GM12878 (cell line): ENCODE measurements around the gene NR4A2. TPM values are rescaled to one million over a fixed set of nuclear protein-coding genes. Genes with fewer than 3 reads are reported as not detected.
A peak's percentile ranks its signal among the peaks of the same experiment; 100 is the strongest.

Experiments used
- ATF7 ChIP-seq: fragments of 450-650 bp; IDR thresholded peaks from 2 replicates; pipeline ENCODE4 v1.6.1; 2016; ENCODE audit warnings: low read depth, mild to moderate bottlenecking
- BCL11A ChIP-seq: IDR thresholded peaks from 2 replicates; pipeline ENCODE4 v1.6.1; 2011; ENCODE audit warnings: low read depth, low read length
- BCLAF1 ChIP-seq: fragments of 450-650 bp; IDR thresholded peaks from 2 replicates; pipeline ENCODE4 v1.6.1; 2017; ENCODE audit warnings: antibody characterized with exemption, mild to moderate bottlenecking, moderate library complexity
- BRCA1 ChIP-seq: IDR thresholded peaks from 2 replicates; pipeline ENCODE4 v1.6.1; 2011; ENCODE audit warnings: low read depth, low read length, improper control_type of control experiment
- CREB1 ChIP-seq: IDR thresholded peaks from 2 replicates; pipeline ENCODE4 v1.6.1; 2012; ENCODE audit warnings: low read depth, mild to moderate bottlenecking, inconsistent platforms
- DPF2 ChIP-seq: fragments of 450-650 bp; IDR thresholded peaks from 2 replicates; pipeline ENCODE4 v1.6.1; 2017; ENCODE audit warnings: mild to moderate bottlenecking
- EED ChIP-seq: sonication (generic); IDR thresholded peaks from 2 replicates; pipeline ENCODE4 v1.6.1; 2016; ENCODE audit warnings: antibody characterized with exemption, low read depth
- EGR1 ChIP-seq, 2 experiments: IDR thresholded peaks; 1 replicate in 1 of 2; 2 replicates in 1 of 2; pipeline ENCODE4 v1.6.1; 2011 to 2012; ENCODE audit warnings: low read depth in 2 of 2, low read length in 2 of 2, borderline replicate concordance in 1 of 2, mild to moderate bottlenecking in 1 of 2, moderate library complexity in 1 of 2
- JUNB ChIP-seq: IDR thresholded peaks from 2 replicates; pipeline ENCODE4 v1.6.1; 2016; ENCODE audit warnings: antibody characterized with exemption, mild to moderate bottlenecking
- MEF2B ChIP-seq: fragments of 450-650 bp; IDR thresholded peaks from 2 replicates; pipeline ENCODE4 v1.6.1; 2018; ENCODE audit warnings: mild to moderate bottlenecking, moderate library complexity; ENCODE audit not compliant: partially characterized antibody, poor library complexity, severe bottlenecking
- MTA2 ChIP-seq: fragments of 450-650 bp; IDR thresholded peaks from 2 replicates; pipeline ENCODE4 v1.6.1; 2016; ENCODE audit warnings: low read depth, mild to moderate bottlenecking, moderate library complexity
- MTA3 ChIP-seq: IDR thresholded peaks from 2 replicates; pipeline ENCODE4 v1.6.1; 2012; ENCODE audit warnings: low read length, inconsistent platforms, borderline replicate concordance
- NFYB ChIP-seq: IDR thresholded peaks from 2 replicates; pipeline ENCODE4 v1.6.1; 2011; ENCODE audit warnings: low read depth, mild to moderate bottlenecking, low read length, improper control_type of control experiment, moderate library complexity; ENCODE audit not compliant: insufficient read depth
- NR2C1 ChIP-seq: fragments of 450-650 bp; IDR thresholded peaks from 2 replicates; pipeline ENCODE4 v1.6.1; 2017; ENCODE audit warnings: antibody characterized with exemption, mild to moderate bottlenecking, moderate library complexity
- NRF1 ChIP-seq: conservative IDR thresholded peaks from 2 replicates; pipeline ENCODE4 v1.6.1; 2011; ENCODE audit warnings: mild to moderate bottlenecking, low read depth, low read length, improper control_type of control experiment
- PKNOX1 ChIP-seq: fragments of 450-650 bp; IDR thresholded peaks from 2 replicates; pipeline ENCODE4 v1.6.1; 2016; ENCODE audit warnings: mild to moderate bottlenecking
- PML ChIP-seq: IDR thresholded peaks from 2 replicates; pipeline ENCODE4 v1.6.1; 2012; ENCODE audit warnings: low read length, inconsistent platforms
- POLR2AphosphoS2 ChIP-seq: IDR thresholded peaks from 2 replicates; pipeline ENCODE4 v1.6.1; 2011; ENCODE audit warnings: low read depth, mild to moderate bottlenecking, low read length, improper control_type of control experiment, moderate library complexity
- SMAD1 ChIP-seq: fragments of 450-650 bp; IDR thresholded peaks from 2 replicates; pipeline ENCODE4 v1.6.1; 2018; ENCODE audit warnings: mild to moderate bottlenecking, low read depth; ENCODE audit not compliant: partially characterized antibody
- TCF7 ChIP-seq: IDR thresholded peaks from 2 replicates; pipeline ENCODE4 v1.6.1; 2014; ENCODE audit warnings: antibody characterized with exemption, borderline replicate concordance
- YY1 ChIP-seq: IDR thresholded peaks from 2 replicates; pipeline ENCODE4 v1.6.1; 2011; ENCODE audit warnings: low read depth, mild to moderate bottlenecking, low read length
- polyA plus RNA-seq, 11 experiments: library from polyadenylated mRNA; depleted of rRNA in 4 of 11; unstranded in 6 of 11; stranded (reverse) in 5 of 11; fragments of >200 nt; fragmentation: Nextera tagmentation in 4 of 11; fragmentation: Illumina TruSeq in 1 of 11; extraction: Ambion mirVana in 4 of 11; extraction: Trizol in 1 of 11; gene quantifications; 1 replicate in 1 of 11; 2 replicates in 10 of 11; pipeline versions ENCODE4 v1.2.1 to v1.2.3, GENCODE V29; 2011 to 2016; ENCODE audit warnings: inconsistent platforms in 2 of 11, missing spikeins in 2 of 11, low read depth in 1 of 11
- total RNA-seq, 4 experiments: library from RNA; depleted of rRNA in 3 of 4; stranded (reverse); fragments of >200 nt in 3 of 4; fragmentation: Illumina TruSeq in 1 of 4; extraction: Trizol in 1 of 4; gene quantifications; 2 replicates each; pipeline versions ENCODE4 v1.2.1 to v1.2.3, GENCODE V29; 2013 to 2021
- TF ChIP-seq, protein P1 (sequence below): fragments of 450-650 bp; IDR thresholded peaks from 2 replicates; pipeline ENCODE4 v1.6.1; 2014; ENCODE audit warnings: mild to moderate bottlenecking
- TF ChIP-seq, protein P2 (sequence below): IDR thresholded peaks from 2 replicates; pipeline ENCODE4 v1.6.1; 2012; ENCODE audit warnings: low read depth, low read length, improper control_type of control experiment

Gene NR4A2
- total and polyA plus RNA-seq, 10 of the 15 experiments (the other 5 are each of a cell fraction or from before 2014, with no cell fraction given): 0.15 to 3.4 (median 0.58) TPM

GRCh38 chr2:156380117-156380645 is 47.7 kb upstream of the NR4A2 start (continued):
- TF ChIP-seq, protein P1, sequence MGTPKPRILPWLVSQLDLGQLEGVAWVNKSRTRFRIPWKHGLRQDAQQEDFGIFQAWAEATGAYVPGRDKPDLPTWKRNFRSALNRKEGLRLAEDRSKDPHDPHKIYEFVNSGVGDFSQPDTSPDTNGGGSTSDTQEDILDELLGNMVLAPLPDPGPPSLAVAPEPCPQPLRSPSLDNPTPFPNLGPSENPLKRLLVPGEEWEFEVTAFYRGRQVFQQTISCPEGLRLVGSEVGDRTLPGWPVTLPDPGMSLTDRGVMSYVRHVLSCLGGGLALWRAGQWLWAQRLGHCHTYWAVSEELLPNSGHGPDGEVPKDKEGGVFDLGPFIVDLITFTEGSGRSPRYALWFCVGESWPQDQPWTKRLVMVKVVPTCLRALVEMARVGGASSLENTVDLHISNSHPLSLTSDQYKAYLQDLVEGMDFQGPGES: no peak
- no peak for TF ChIP-seq MEF2B
- TF ChIP-seq PKNOX1: no peak
- TF ChIP-seq NRF1: no peak
- no peak for TF ChIP-seq PML
- TF ChIP-seq BCLAF1: no peak
- TF ChIP-seq DPF2: 0 out of 2 replicates have a peak, but pooled peaks have one; percentile 22
- TF ChIP-seq SMAD1: no peak
- 0 out of 2 replicates have a peak, but pooled peaks have one; percentile 8 for TF ChIP-seq NFYB
- peak; percentile 35; the same call in 1 of the 2 replicates for TF ChIP-seq MTA2
- TF ChIP-seq NR2C1: no peak
- peak; percentile 35; the same call in 1 of the 2 replicates for TF ChIP-seq EED
- no peak for TF ChIP-seq CREB1
- no peak for TF ChIP-seq BRCA1
- TF ChIP-seq TCF7: no peak
- no peak for TF ChIP-seq POLR2AphosphoS2
- TF ChIP-seq ATF7: no peak
- TF ChIP-seq EGR1 (IDR thresholded peaks at IDR 0.05; ENCODE audit: borderline replicate concordance in 1 of 2, low read depth in 2 of 2, low read length in 2 of 2): no peak
- TF ChIP-seq, protein P2, sequence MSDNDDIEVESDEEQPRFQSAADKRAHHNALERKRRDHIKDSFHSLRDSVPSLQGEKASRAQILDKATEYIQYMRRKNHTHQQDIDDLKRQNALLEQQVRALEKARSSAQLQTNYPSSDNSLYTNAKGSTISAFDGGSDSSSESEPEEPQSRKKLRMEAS: no peak
- TF ChIP-seq MTA3: peak; percentile 30; the same call in 1 of the 2 replicates
- TF ChIP-seq BCL11A: no peak
- TF ChIP-seq JUNB: no peak
- peak; percentile 57 for TF ChIP-seq YY1
